MM.1S (cell line): ENCODE measurements around the gene PRKCZ.

Experiments
- DNase-seq: peaks from one replicate; pipeline ENCODE4 v3.0.0-alpha.2; 2015
- H2AFZ ChIP-seq: fragments of 300-600 bp; sonication (generic); 2 replicates; pipeline ENCODE4 v1.6.0; 2016; ENCODE audit warnings: antibody characterized with exemption, low read length
- H3F3A ChIP-seq: fragments of 300-600 bp; sonication (generic); 2 replicates; pipeline ENCODE4 v1.6.1; 2016; ENCODE audit warnings: mild to moderate bottlenecking, antibody characterized with exemption, low read length, moderate library complexity, mixed read lengths; ENCODE audit not compliant: insufficient read depth
- H3K27ac ChIP-seq: fragments of 300-600 bp; sonication (generic); 2 replicates; pipeline ENCODE4 v1.5.1; 2016; ENCODE audit warnings: mild to moderate bottlenecking, low read length
- H3K27me3 ChIP-seq: fragments of 300-600 bp; sonication (generic); replicated peaks from 2 replicates; pipeline ENCODE4 v1.6.0; 2016; ENCODE audit warnings: low read length; ENCODE audit not compliant: insufficient read depth
- H3K36me3 ChIP-seq: fragments of 300-600 bp; sonication (generic); replicated peaks from 2 replicates; pipeline ENCODE4 v1.6.1; 2016; ENCODE audit warnings: mild to moderate bottlenecking, low read length, mixed read lengths; ENCODE audit not compliant: insufficient read depth
- H3K4me1 ChIP-seq: fragments of 300-600 bp; sonication (generic); 2 replicates; pipeline ENCODE4 v1.6.1; 2016; ENCODE audit warnings: low read length, mixed read lengths
- H3K4me2 ChIP-seq: fragments of 300-600 bp; sonication (generic); 2 replicates; pipeline ENCODE4 v1.6.0; 2016; ENCODE audit warnings: low read depth, low read length
- H3K4me3 ChIP-seq: fragments of 300-600 bp; sonication (generic); 2 replicates; pipeline ENCODE4 v1.5.1; 2016; ENCODE audit warnings: low read length, mixed read lengths
- H3K79me2 ChIP-seq: fragments of 300-600 bp; sonication (generic); 2 replicates; pipeline ENCODE4 v1.6.1; 2016; ENCODE audit warnings: mixed run types, low read length, mixed read lengths
- H3K9ac ChIP-seq: fragments of 300-600 bp; sonication (generic); 2 replicates; pipeline ENCODE4 v1.6.1; 2016; ENCODE audit warnings: low read length, mixed read lengths
- H3K9me2 ChIP-seq: fragments of 300-600 bp; sonication (generic); replicated peaks from 2 replicates; pipeline ENCODE4 v1.6.1; 2016; ENCODE audit warnings: mild to moderate bottlenecking, low read length, mixed read lengths; ENCODE audit not compliant: insufficient read depth
- H3K9me3 ChIP-seq: fragments of 300-600 bp; sonication (generic); replicated peaks from 2 replicates; pipeline ENCODE4 v1.6.1; 2016; ENCODE audit warnings: mild to moderate bottlenecking, low read length, mixed read lengths; ENCODE audit not compliant: insufficient read depth
- H4K20me1 ChIP-seq: fragments of 300-600 bp; sonication (generic); 2 replicates; pipeline ENCODE4 v1.6.1; 2016; ENCODE audit warnings: mild to moderate bottlenecking, low read length, moderate library complexity, mixed read lengths; ENCODE audit not compliant: insufficient read depth
- EZH2 ChIP-seq: fragments of 300-600 bp; sonication (generic); optimal IDR thresholded peaks from 2 replicates; pipeline ENCODE3; 2017; ENCODE audit warnings: low read depth, mild to moderate bottlenecking, antibody characterized with exemption, low read length, mixed read lengths
- EZH2phosphoT487 ChIP-seq: fragments of 300-600 bp; sonication (generic); IDR thresholded peaks from 2 replicates; pipeline ENCODE4 v1.6.1; 2018; ENCODE audit warnings: antibody characterized with exemption, low read length
- TF ChIP-seq, protein P1 (sequence below): fragments of 300-600 bp; sonication (generic); IDR thresholded peaks from 2 replicates; pipeline ENCODE4 v1.5.1; 2016; ENCODE audit warnings: antibody characterized with exemption, low read length, mixed read lengths

Gene PRKCZ

DNA sequence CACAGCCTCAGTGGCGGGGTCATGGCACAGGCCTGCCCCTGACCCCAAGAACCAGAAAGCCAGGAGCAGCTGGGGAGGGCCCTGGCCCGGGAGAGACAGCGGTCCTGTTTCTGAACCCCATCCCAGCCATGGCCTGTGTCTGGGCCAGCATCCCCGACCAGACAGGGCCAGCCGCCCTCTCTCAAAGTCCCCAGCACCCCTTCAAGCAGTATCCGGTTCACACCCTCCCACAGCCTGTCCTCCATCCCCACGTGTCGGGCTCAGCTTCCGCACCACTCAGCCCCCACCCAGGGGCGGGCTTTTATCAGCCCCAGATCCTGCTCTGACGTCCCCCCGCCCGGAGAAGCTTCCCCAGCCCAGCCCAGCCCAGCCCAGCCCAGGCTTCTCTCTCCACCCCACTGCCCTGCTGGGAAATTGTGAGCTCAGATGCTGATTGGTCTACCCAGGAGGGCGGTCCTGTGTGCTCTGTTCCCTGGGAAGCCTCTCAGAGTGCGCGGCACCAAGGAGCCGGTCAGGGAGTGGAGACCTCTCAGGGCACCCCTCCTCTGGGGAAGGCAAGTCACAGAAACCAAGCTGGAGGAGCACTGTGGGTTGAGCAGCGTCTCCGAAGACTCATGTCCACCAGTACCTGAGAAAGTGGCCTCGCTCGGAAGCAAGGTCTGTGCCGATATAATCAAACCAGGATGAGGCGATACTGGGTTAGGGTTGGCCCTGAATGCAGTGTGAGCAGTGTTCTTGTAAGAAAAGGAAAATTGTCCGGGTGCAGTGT is 149.0 kb downstream of the PRKCZ start:
- 0 out of 2 replicates have a peak, but pooled peaks cover 3% of the 10 kb centered on the region for H3F3A ChIP-seq
- no peaks in the 10 kb centered on the region for H3K79me2 ChIP-seq
- H3K4me1 ChIP-seq: peaks cover under 1% of the 10 kb centered on the region; the same call in 1 of the 2 replicates
- H3K4me2 ChIP-seq: peak overlapping the region; percentile 69
- H3K27ac ChIP-seq: no peak overlapping the region
- peaks cover 36% of the 10 kb centered on the region for H3K27me3 ChIP-seq
- H3K4me3 ChIP-seq: peak overlapping the region; percentile 40; the same call in 1 of the 2 replicates
- peak overlapping the region; percentile 50 for H2AFZ ChIP-seq
- H3K9ac ChIP-seq: peak overlapping the region; percentile 2; the same call in 1 of the 2 replicates
- H3K36me3 ChIP-seq: no peaks in the 10 kb centered on the region
- no peaks in the 10 kb centered on the region for H3K9me2 ChIP-seq
- no peak for TF ChIP-seq EZH2
- TF ChIP-seq, protein P1, sequence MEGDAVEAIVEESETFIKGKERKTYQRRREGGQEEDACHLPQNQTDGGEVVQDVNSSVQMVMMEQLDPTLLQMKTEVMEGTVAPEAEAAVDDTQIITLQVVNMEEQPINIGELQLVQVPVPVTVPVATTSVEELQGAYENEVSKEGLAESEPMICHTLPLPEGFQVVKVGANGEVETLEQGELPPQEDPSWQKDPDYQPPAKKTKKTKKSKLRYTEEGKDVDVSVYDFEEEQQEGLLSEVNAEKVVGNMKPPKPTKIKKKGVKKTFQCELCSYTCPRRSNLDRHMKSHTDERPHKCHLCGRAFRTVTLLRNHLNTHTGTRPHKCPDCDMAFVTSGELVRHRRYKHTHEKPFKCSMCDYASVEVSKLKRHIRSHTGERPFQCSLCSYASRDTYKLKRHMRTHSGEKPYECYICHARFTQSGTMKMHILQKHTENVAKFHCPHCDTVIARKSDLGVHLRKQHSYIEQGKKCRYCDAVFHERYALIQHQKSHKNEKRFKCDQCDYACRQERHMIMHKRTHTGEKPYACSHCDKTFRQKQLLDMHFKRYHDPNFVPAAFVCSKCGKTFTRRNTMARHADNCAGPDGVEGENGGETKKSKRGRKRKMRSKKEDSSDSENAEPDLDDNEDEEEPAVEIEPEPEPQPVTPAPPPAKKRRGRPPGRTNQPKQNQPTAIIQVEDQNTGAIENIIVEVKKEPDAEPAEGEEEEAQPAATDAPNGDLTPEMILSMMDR: no peak
- no peak for TF ChIP-seq EZH2phosphoT487
- H3K9me3 ChIP-seq: no peaks in the 10 kb centered on the region
- DNase-seq: peak; percentile 15
- no peaks in the 10 kb centered on the region for H4K20me1 ChIP-seq

DNA sequence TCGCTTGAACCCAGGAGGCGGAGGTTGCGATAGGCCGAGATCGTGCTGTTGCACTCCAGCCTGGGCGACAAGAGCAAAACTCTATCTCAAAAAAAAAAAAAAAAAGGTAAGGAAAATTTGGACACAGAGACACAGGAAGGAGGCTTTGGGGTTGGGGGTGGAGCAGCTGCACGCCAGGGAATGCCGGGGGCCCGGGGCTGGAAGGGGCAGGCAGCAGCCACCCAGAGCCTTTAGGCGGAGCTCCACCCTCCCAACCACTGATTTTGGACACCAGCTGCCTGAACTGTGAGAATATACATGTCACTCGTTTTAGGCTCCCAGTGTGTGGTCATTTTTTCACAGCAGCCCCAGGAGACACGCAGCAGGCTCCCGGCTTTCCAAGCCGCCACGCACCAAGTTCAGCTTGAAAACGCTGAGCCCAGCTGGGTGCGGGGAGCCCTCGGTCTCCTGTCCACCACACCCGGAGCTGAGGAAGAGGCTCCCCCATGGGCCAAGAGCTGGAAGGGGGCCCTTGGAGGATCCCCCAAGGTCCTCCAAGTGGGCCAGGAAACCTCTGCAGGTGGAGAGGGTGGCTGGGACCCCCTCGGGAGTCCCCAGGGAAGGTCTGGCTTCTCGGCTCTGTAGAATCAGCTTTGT is 150.2 kb downstream of the PRKCZ start:
- Histone ChIP-seq H3K9me2 (no peaks in the 10 kb centered on the region), H3K9ac (no peak overlapping the region), H3K4me1 (peaks cover 3% of the 10 kb centered on the region; the same call in 1 of the 2 replicates), H4K20me1 (no peaks in the 10 kb centered on the region), H3K4me2 (no peak overlapping the region), H3K9me3 (no peaks in the 10 kb centered on the region), H3K27me3 (peaks cover 37% of the 10 kb centered on the region), H3K36me3 (no peaks in the 10 kb centered on the region), H3K27ac (no peak overlapping the region), H3K79me2 (no peaks in the 10 kb centered on the region), H3K4me3 (no peak overlapping the region), H3F3A (no peaks in the 10 kb centered on the region), H2AFZ (no peak overlapping the region)
- no peak for DNase-seq
- no peak for TF ChIP-seq EZH2phosphoT487

DNA sequence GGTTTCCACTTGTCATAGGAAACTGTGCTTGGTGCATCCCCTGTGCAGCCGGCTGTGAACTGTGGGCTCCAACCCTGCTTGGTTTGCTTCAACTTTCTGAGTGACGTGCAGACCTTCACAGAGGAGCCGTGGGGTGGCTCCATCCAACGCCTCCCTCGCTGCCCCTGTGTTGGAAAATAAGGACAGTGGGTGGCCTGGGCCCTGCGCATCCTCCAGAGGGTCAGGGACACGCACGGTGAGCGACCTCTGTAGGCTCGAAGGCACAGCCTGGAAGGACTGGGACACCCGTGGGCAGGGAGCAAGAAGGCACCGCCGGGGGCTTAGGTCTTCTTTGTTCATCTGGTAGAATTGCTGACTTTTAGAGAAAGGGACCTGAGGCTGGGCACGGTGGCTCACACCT is 150.9 kb downstream of the PRKCZ start:
- Histone ChIP-seq H2AFZ (no peak overlapping the region), H3K4me3 (no peak overlapping the region), H3F3A (no peaks in the 10 kb centered on the region), H3K4me2 (no peak overlapping the region), H3K9ac (no peak overlapping the region), H3K79me2 (no peaks in the 10 kb centered on the region), H3K27ac (no peak overlapping the region), H3K9me3 (no peaks in the 10 kb centered on the region), H3K4me1 (0 out of 2 replicates have a peak, but pooled peaks cover 3% of the 10 kb centered on the region), H3K9me2 (no peaks in the 10 kb centered on the region), H3K36me3 (no peaks in the 10 kb centered on the region), H3K27me3 (peaks cover 43% of the 10 kb centered on the region), H4K20me1 (no peaks in the 10 kb centered on the region)
- TF ChIP-seq EZH2phosphoT487 (no peak), EZH2 (no peak)
- TF ChIP-seq, protein P1: no peak
- no peak for DNase-seq
